Measurements from ENCODE around the gene MAN2C1. TPM values are rescaled to one million over a fixed set of nuclear protein-coding genes. Genes with fewer than 3 reads are reported as not detected.
"Not testable (repeated sequence)": the region's sequence is repeated elsewhere in the genome, so short reads cannot be mapped to it uniquely, and the experiment has no call there.

Gene MAN2C1
- polyA plus RNA-seq, 1 experiment, result 32.5 TPM

DNA sequence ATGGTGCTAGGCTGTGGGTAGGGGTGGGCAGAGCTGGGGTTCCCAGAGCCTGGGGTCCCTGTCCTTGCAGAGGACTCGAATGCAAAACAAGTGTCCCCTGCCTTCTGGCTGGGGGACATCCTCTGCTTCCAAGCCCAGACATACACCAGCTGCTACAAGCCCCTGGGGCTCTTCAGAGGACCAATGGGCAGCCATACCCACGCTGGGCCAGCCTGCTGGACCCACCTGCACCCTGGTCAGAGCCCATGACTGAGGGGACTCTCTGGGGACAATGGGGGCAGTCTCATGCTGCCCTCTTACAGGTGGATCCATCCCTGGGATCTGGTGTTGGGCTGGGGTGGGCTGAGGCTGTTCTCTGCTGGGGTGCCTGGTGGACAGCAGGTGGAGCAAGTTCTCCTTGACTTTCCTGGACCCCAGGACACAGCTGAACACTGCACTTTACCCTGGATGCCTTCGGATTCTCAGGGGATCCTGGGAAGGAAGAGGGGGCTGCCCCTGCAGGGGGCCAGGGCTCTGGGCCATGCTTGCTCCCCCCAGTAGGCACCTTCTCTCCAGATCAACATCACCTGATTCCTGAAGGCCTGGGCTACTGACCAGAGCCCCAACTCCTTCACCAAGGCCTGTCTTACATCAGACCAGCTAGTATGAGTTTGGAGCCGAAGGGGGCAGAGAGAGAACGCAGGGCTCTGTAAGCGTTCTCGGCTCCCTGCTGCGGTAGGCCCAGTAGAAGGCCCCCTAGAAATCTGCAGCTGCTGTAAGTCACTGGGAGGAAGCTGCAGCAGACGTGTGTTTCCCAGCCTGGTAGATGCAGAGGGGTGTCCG, 39.7 kb downstream of the MAN2C1 start:
- TF ChIP-seq, protein P1, sequence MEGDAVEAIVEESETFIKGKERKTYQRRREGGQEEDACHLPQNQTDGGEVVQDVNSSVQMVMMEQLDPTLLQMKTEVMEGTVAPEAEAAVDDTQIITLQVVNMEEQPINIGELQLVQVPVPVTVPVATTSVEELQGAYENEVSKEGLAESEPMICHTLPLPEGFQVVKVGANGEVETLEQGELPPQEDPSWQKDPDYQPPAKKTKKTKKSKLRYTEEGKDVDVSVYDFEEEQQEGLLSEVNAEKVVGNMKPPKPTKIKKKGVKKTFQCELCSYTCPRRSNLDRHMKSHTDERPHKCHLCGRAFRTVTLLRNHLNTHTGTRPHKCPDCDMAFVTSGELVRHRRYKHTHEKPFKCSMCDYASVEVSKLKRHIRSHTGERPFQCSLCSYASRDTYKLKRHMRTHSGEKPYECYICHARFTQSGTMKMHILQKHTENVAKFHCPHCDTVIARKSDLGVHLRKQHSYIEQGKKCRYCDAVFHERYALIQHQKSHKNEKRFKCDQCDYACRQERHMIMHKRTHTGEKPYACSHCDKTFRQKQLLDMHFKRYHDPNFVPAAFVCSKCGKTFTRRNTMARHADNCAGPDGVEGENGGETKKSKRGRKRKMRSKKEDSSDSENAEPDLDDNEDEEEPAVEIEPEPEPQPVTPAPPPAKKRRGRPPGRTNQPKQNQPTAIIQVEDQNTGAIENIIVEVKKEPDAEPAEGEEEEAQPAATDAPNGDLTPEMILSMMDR (IDR thresholded peaks at IDR 0.05; ENCODE audit: low read depth, low read length), result no peak
- Histone ChIP-seq H3K27ac (ENCODE audit: low read depth, low read length) (no peak overlapping the region), H3K9me3 (ENCODE audit: control insufficient read depth, insufficient read depth, low read length) (no peaks in the 10 kb centered on the region), H3K4me3 (ENCODE audit: low read depth, low read length) (no peak overlapping the region), H3K27me3 (ENCODE audit: control insufficient read depth, insufficient read depth, low read length) (peaks cover 9% of the 10 kb centered on the region)
- ChIA-PET POLR2A (no interaction called here), CTCF (interaction anchor here (0.6 kb wide), 1 partner anchor 13 kb away, joined by 5 read pairs; no protein-coding TSS in a partner anchor)
- DNase-seq (ENCODE audit: low read depth, low spot score), result no peak

DNA sequence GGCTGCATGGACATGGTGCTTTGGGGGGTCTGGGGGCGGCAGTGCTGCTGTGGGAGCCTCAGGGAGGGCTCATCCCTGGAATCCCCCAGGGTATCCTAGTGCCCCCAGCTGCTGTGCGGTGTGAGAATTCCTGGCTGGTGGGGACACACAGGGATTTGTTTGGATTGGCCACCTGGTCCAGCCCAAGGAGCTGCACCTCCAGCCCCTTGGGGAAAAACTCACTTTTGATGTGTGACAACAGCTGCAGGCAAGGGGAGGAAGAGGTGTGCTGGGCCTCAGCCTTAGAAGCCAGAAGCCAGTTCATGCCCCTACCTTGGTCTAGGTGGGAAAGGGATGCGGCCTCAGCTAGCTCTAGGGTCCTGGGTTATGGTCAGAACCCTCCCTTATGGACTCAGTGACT, 40.9 kb downstream of the MAN2C1 start:
- DNase-seq (ENCODE audit: low read depth, low spot score), result no peak
- H3K27ac ChIP-seq (ENCODE audit: low read depth, low read length), result no peak overlapping the region
- TF ChIP-seq, protein P1 (IDR thresholded peaks at IDR 0.05; ENCODE audit: low read depth, low read length), result no peak
- POLR2A ChIA-PET, result no interaction called here
- CTCF ChIA-PET, result no interaction called here
- no peaks in the 10 kb centered on the region for H3K9me3 ChIP-seq (ENCODE audit: control insufficient read depth, insufficient read depth, low read length)
- peaks cover 15% of the 10 kb centered on the region for H3K27me3 ChIP-seq (ENCODE audit: control insufficient read depth, insufficient read depth, low read length)
- H3K4me3 ChIP-seq (ENCODE audit: low read depth, low read length), result no peak overlapping the region

DNA sequence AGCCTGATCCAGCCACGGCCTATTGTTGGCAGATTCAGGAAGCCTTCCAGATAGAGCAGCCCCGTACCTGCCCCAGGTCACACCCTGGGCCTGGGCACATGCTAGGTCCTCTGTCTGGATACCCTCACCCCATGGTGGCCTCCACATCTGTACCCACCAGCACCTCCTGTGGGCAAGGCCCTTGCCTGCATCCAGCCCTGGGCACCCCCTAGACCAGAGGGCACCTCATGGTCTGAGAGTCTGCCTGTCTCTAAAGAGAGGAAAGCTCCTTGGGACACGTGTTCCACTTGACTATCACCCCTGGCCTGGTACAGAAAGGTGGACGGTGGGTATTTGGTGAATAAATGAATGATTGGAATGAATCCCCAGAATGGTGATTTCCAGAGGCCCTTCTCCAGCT, 41.4 kb downstream of the MAN2C1 start:
- TF ChIP-seq, protein P1 (IDR thresholded peaks at IDR 0.05; ENCODE audit: low read depth, low read length), result no peak
- POLR2A ChIA-PET, result no interaction called here
- no peak for DNase-seq (ENCODE audit: low read depth, low spot score)
- Histone ChIP-seq H3K27ac (ENCODE audit: low read depth, low read length) (no peak overlapping the region), H3K27me3 (ENCODE audit: control insufficient read depth, insufficient read depth, low read length) (peaks cover 15% of the 10 kb centered on the region), H3K4me3 (ENCODE audit: low read depth, low read length) (no peak overlapping the region), H3K9me3 (ENCODE audit: control insufficient read depth, insufficient read depth, low read length) (no peaks in the 10 kb centered on the region)
- CTCF ChIA-PET, result no interaction called here

DNA sequence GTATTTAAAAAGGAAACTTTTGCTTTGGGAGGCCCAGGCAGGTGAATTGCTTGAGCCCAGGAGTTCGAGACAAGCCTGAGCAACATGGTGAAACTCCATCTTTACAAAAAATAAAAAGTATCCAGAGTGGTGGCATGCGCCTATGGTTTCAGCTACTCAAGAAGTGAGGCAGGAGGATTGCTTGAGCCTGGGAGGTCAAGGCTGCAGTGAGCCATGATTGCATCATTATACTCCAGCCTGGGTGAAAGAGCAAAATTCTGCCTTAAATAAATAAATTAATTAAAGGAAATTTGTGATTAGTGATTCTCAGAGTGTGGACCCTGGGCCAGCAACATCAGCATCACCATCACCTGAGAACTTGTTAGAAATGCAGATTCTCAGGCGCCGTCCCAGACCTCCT, 42.5 kb downstream of the MAN2C1 start:
- DNase-seq (ENCODE audit: low read depth, low spot score), result no peak
- Histone ChIP-seq H3K27ac (ENCODE audit: low read depth, low read length) (no peak overlapping the region), H3K27me3 (ENCODE audit: control insufficient read depth, insufficient read depth, low read length) (peaks cover 15% of the 10 kb centered on the region), H3K9me3 (ENCODE audit: control insufficient read depth, insufficient read depth, low read length) (no peaks in the 10 kb centered on the region), H3K4me3 (ENCODE audit: low read depth, low read length) (no peak overlapping the region)
- TF ChIP-seq, protein P1 (IDR thresholded peaks at IDR 0.05; ENCODE audit: low read depth, low read length), result no peak
- ChIA-PET CTCF (no interaction called here), POLR2A (no interaction called here)

DNA sequence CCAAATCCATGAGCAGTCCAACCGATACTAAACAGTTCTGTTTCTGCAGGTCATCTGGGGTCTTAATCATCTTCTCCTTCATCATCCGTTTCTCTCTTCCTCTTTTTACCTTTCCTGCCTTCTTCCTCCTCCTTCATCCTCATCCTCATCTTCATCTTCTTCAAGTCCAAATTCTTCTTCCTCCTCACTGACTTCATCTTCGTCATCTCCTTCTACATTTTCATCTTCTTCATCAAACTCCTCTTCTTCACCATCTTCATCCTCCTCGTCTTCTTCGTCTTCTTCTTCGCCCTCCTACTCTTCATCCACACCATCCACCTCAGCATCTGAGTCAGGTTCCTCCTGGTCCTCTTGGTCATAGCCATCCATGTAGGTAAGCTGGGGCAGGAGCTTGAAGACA, 46.7 kb downstream of the MAN2C1 start:
- Histone ChIP-seq H3K4me3 (ENCODE audit: low read depth, low read length) (no peak overlapping the region), H3K27ac (ENCODE audit: low read depth, low read length) (no peak overlapping the region), H3K27me3 (ENCODE audit: control insufficient read depth, insufficient read depth, low read length) (peaks cover 19% of the 10 kb centered on the region), H3K9me3 (ENCODE audit: control insufficient read depth, insufficient read depth, low read length) (no peaks in the 10 kb centered on the region)
- no peak for DNase-seq (ENCODE audit: low read depth, low spot score)
- TF ChIP-seq, protein P1 (IDR thresholded peaks at IDR 0.05; ENCODE audit: low read depth, low read length), result no peak
- ChIA-PET CTCF (interaction anchor here (0.7 kb wide), 1 partner anchor 480 kb away, joined by 3 read pairs; no protein-coding TSS in a partner anchor), POLR2A (interaction anchor here (0.7 kb wide), 1 partner anchor 351 kb away, joined by 3 read pairs; no protein-coding TSS in a partner anchor)

DNA sequence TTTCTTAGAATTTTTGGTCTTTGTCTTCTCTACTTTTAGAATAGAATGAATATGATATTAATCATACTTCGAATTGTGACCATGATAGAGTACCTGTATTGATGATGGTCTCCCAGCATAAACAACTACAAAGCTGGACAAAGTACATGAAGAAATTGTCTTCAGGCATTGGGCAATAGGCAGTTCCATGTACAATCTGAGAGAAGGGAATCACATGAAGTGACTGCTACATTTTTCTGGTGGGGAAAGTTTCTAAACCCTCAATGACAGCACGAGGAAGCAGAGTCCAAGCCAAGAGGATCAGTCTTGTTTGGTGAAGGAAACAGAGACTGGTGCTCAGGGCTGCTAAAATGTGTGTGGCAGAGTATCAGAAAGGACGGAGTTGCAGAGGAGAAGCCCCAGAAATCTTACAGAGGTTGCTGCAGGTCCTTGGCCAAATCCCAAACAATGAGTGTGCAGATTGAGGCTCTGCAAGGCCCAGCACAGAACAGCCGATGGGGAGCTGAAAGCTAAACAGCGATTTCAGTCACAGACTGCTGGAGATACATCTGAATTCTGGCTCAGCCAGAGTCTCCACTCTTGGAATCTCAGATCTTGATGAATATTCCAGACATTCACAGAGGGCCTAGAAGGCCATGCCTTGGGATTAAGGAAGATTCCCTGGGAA, 49.0 kb downstream of the MAN2C1 start:
- H3K9me3 ChIP-seq (ENCODE audit: control insufficient read depth, insufficient read depth, low read length); CTCF ChIA-PET; H3K4me3 ChIP-seq (ENCODE audit: low read depth, low read length); DNase-seq (ENCODE audit: low read depth, low spot score); POLR2A ChIA-PET; H3K27ac ChIP-seq (ENCODE audit: low read depth, low read length): not testable (repeated sequence)
- H3K27me3 ChIP-seq (ENCODE audit: control insufficient read depth, insufficient read depth, low read length), result peaks cover 20% of the 10 kb centered on the region
